Gastrocnemius medialis (tissue), 4 donors: ENCODE data around the gene S100A1. TPM values are rescaled to one million over a fixed set of nuclear protein-coding genes. Genes with fewer than 3 reads are reported as not detected.

Experiments
- ATAC-seq, 2 donors: fragments of 150-250 bp; one replicate each; pipeline ENCODE4 v1.9.1; 2016
- DNase-seq, 2 donors: peaks; one replicate each; pipeline ENCODE4 v3.0.0-alpha.2; 2019
- H3K27ac ChIP-seq, 4 donors: fragments of 200-600 bp; sonication (generic); 1 replicate in 1 of 4; 2 replicates in 3 of 4; pipeline ENCODE4 v1.5.1; 2016 to 2018; ENCODE audit warnings: mild to moderate bottlenecking in 2 of 4, moderate library complexity in 1 of 4
- H3K27me3 ChIP-seq, 3 donors: fragments of 200-600 bp; sonication (generic) in 2 of 3; 1 replicate in 1 of 3; 2 replicates in 2 of 3; pipeline versions ENCODE4 v1.5.1 to v1.6.0; 2016 to 2019; ENCODE audit warnings: mild to moderate bottlenecking in 1 of 3, moderate library complexity in 1 of 3
- H3K36me3 ChIP-seq, 2 donors: fragments of 200-600 bp; sonication (generic) in 1 of 2; one replicate each; pipeline ENCODE4 v1.5.1; 2017 to 2018
- H3K4me1 ChIP-seq, 2 donors: fragments of 200-600 bp; sonication (generic) in 1 of 2; one replicate each; pipeline ENCODE4 v1.5.1; 2016 to 2017; ENCODE audit warnings: mild to moderate bottlenecking in 2 of 2
- H3K4me3 ChIP-seq, 4 donors: fragments of 200-600 bp; sonication (generic) in 3 of 4; 1 replicate in 1 of 4; 2 replicates in 3 of 4; pipeline ENCODE4 v1.5.1; 2016 to 2019; ENCODE audit warnings: mild to moderate bottlenecking in 2 of 4
- H3K9me3 ChIP-seq, 3 donors: fragments of 200-600 bp; sonication (generic) in 2 of 3; 1 replicate in 1 of 3; 2 replicates in 2 of 3; pipeline ENCODE4 v1.5.1; 2016 to 2019
- CTCF ChIP-seq, 5 experiments: fragments of 450-650 bp in 3 of 5; fragments of 200-600 bp in 2 of 5; sonication (generic) in 2 of 5; IDR thresholded peaks in 4 of 5; conservative IDR thresholded peaks in 1 of 5; 1 replicate in 4 of 5; 2 replicates in 1 of 5; pipeline ENCODE4 v1.5.1; 2016 to 2019; ENCODE audit warnings: antibody characterized with exemption in 5 of 5, mild to moderate bottlenecking in 3 of 5, moderate library complexity in 3 of 5
- POLR2A ChIP-seq, 2 donors: fragments of 450-650 bp; IDR thresholded peaks; one replicate each; pipeline ENCODE4 v1.6.1; 2017; ENCODE audit warnings: antibody characterized with exemption in 2 of 2, mild to moderate bottlenecking in 2 of 2, moderate library complexity in 2 of 2
- in situ Hi-C, 4 donors: fragments of 200-750 bp; cut with MboI; loops; one replicate each; pipeline versions ENCODE4 v1.15.0 to v1.8.0; 2017; ENCODE audit warnings: low sequenced_read_pairs in 4 of 4
- intact Hi-C: fragments of 100-400 bp; cut with DNase I; formaldehyde crosslinking; loops from one replicate; pipeline ENCODE4 v1.15.1; 2023; ENCODE audit warnings: low total_unique reads
- total RNA-seq, 4 donors: library from RNA; depleted of rRNA; stranded (reverse); fragments of >200 nt; gene quantifications; one replicate each; pipeline versions ENCODE4 v1.1.0 to v1.2.3, GENCODE V29; 2016

The S100A1 gene
- total RNA-seq, 4 donors from 2014 or later, result 390 to 932 (median 616) TPM

- in situ Hi-C loops, result loop anchor here (5.0 to 25.0 kb wide), 5 partner anchors 66 to 309 kb away; partner anchors contain the start of genes CREB3L4 (in 1 of the 4), JTB (in 1 of the 4), RAB13 (in 1 of the 4) and RPS27 (in 1 of the 4)
- Histone ChIP-seq H3K4me1 (peaks cover 9 to 16% of the 10 kb centered on the region in 2 donors), H3K9me3 (no peaks in the 10 kb centered on the region), H3K27me3 (peaks cover 20 to 27% (median 22%) of the 10 kb centered on the region in 3 donors), H3K27ac (peak within 1 kb of the TSS; percentile 16 to 57 (median 52)), H3K36me3 (no peaks in the 10 kb centered on the region), H3K4me3 (peak within 1 kb of the TSS; percentile 45 to 70 (median 59))
- peak; percentile 46 to 62 for ATAC-seq
- DNase-seq, result peak in 1 of 2 donors; percentile 34
- intact Hi-C loops, result loop anchor here (1.0 to 2.0 kb wide), 2 partner anchors 71 to 94 kb away; no protein-coding TSS in a partner anchor
- TF ChIP-seq POLR2A (IDR thresholded peaks at IDR 0.05) (no peak), CTCF (IDR thresholded peaks at IDR 0.05 in 4 of 5, conservative IDR thresholded peaks at IDR 0.05 in 1 of 5) (no peak)
Observed at GRCh38 chr1:153678519-153679336, 50.5 kb downstream of the S100A1 start, which contains the start of gene NPR1. Gene NPR1, plus strand, starts transcription at chr1:153678688. Its CDS starts 421 bp downstream, at chr1:153679109.

DNA sequence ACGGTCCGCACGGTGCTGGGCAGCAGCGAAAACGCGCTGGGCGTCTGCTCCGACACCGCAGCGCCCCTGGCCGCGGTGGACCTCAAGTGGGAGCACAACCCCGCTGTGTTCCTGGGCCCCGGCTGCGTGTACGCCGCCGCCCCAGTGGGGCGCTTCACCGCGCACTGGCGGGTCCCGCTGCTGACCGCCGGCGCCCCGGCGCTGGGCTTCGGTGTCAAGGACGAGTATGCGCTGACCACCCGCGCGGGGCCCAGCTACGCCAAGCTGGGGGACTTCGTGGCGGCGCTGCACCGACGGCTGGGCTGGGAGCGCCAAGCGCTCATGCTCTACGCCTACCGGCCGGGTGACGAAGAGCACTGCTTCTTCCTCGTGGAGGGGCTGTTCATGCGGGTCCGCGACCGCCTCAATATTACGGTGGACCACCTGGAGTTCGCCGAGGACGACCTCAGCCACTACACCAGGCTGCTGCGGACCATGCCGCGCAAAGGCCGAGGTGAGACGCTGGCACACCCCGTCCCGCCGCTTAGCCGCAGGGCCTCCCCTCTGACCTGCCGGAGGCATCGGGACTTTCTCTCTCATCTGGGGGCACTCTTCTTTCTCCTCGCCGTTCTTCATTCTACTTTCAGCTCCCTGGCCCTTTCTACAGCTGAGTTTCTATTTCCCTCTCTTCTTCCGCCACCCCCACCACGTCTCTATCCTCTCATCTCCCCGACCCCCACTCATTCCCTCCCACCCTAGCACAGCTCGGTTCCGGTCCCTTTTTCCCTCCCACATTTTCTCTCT is 51.3 kb downstream of the S100A1 start:
- DNase-seq, result no peak
- Histone ChIP-seq H3K27ac (peak overlapping the region; percentile 16 to 57 (median 52)), H3K4me1 (peaks cover 9 to 16% of the 10 kb centered on the region in 2 donors), H3K4me3 (peak overlapping the region; percentile 45 to 70 (median 59)), H3K9me3 (no peaks in the 10 kb centered on the region), H3K27me3 (peaks cover 20 to 27% (median 22%) of the 10 kb centered on the region in 3 donors), H3K36me3 (no peaks in the 10 kb centered on the region)
- in situ Hi-C loops, result loop anchor here (5.0 to 25.0 kb wide), 5 partner anchors 65 to 308 kb away; partner anchors contain the start of genes CREB3L4 (in 1 of the 4), JTB (in 1 of the 4), RAB13 (in 1 of the 4) and RPS27 (in 1 of the 4)
- ATAC-seq, result peak in 1 of 2 donors; percentile 22
- intact Hi-C loops, result loop anchor here (2.0 kb wide), 1 partner anchor 93 kb away; no protein-coding TSS in a partner anchor
- TF ChIP-seq CTCF (IDR thresholded peaks at IDR 0.05 in 4 of 5, conservative IDR thresholded peaks at IDR 0.05 in 1 of 5) (peak in 2 of 5 experiments; percentile 26 to 40), POLR2A (IDR thresholded peaks at IDR 0.05) (no peak)

GRCh38 chr1:153680120-153680403 is 51.8 kb downstream of the S100A1 start:
- intact Hi-C loops (no loop called here), in situ Hi-C loops (loop anchor here in 1 of 4 donors (25.0 kb wide), 1 partner anchor 307 kb away; the partner anchor contains the start of genes JTB, RAB13 and RPS27)
- no peaks in the 10 kb centered on the region for H3K36me3 ChIP-seq
- H3K4me3 ChIP-seq, result peak overlapping the region; percentile 45 to 70 (median 59)
- H3K27me3 ChIP-seq, result peaks cover 20 to 27% (median 22%) of the 10 kb centered on the region in 3 donors
- TF ChIP-seq POLR2A (IDR thresholded peaks at IDR 0.05) (no peak), CTCF (IDR thresholded peaks at IDR 0.05 in 4 of 5, conservative IDR thresholded peaks at IDR 0.05 in 1 of 5) (no peak)
- peak overlapping the region in 3 of 4 donors; percentile 16 to 55 (median 48) for H3K27ac ChIP-seq
- no peaks in the 10 kb centered on the region for H3K9me3 ChIP-seq
- H3K4me1 ChIP-seq, result peaks cover 9 to 16% of the 10 kb centered on the region in 2 donors
- DNase-seq (no peak), ATAC-seq (no peak)

Other genes starting within 250 kb of the S100A1 start
- gene S100A8, start 237.4 kb upstream of the S100A1 start, total RNA-seq, result 10 to 100 TPM in 2 of 4 donors, 1 to 10 TPM in 2; 4.2 to 41.6 (median 12.5) TPM
- gene S100A7A, start 211.9 kb upstream of the S100A1 start, total RNA-seq, result not detected
- gene S100A7, start 167.8 kb upstream of the S100A1 start, total RNA-seq, result not detected
- 100 to 1,000 TPM; 153 to 361 (median 224) TPM for gene S100A6, start 92.4 kb upstream of the S100A1 start, total RNA-seq
- gene S100A5, start 87.5 kb upstream of the S100A1 start, total RNA-seq, result not detected
- 100 to 1,000 TPM in 3 of 4 donors, 10 to 100 TPM in 1; 76.8 to 377 (median 144) TPM for gene S100A4, start 82.6 kb upstream of the S100A1 start, total RNA-seq
- gene S100A3, start 79.2 kb upstream of the S100A1 start, total RNA-seq, result 1 to 10 TPM in 1 of 4 donors, under 1 TPM in 1, not detected in 2; 0.88 to 1.6 TPM
- 10 to 100 TPM in 1 of 4 donors, not detected in 3; 14.7 TPM for gene S100A2, start 62.6 kb upstream of the S100A1 start, total RNA-seq
- gene S100A16, start 15.3 kb upstream of the S100A1 start, total RNA-seq, result 10 to 100 TPM; 21.5 to 52.1 (median 40.7) TPM
- gene S100A14, start 12.1 kb upstream of the S100A1 start, total RNA-seq, result 1 to 10 TPM in 1 of 4 donors, not detected in 3; 1.8 TPM
- 100 to 1,000 TPM; 113 to 237 (median 159) TPM for gene S100A13, start 929 bp upstream of the S100A1 start, total RNA-seq
- gene CHTOP, start 5.6 kb downstream of the S100A1 start, total RNA-seq, result 10 to 100 TPM; 49.5 to 73.4 (median 59.1) TPM
- 100 to 1,000 TPM in 1 of 4 donors, 10 to 100 TPM in 3; 64.0 to 127 (median 90.0) TPM for gene SNAPIN, start 30.3 kb downstream of the S100A1 start, total RNA-seq
- gene ILF2, start 42.6 kb downstream of the S100A1 start, total RNA-seq, result 100 to 1,000 TPM; 110 to 138 (median 117) TPM
- 1 to 10 TPM; 3.0 to 7.1 (median 4.5) TPM for gene NPR1, start 50.3 kb downstream of the S100A1 start, total RNA-seq
- gene INTS3, start 99.6 kb downstream of the S100A1 start, total RNA-seq, result 10 to 100 TPM; 16.1 to 28.0 (median 19.9) TPM
- gene SLC27A3, start 147.0 kb downstream of the S100A1 start, total RNA-seq, result 1 to 10 TPM; 2.3 to 7.9 (median 3.7) TPM